Stromal cell of bone marrow (primary cell): ENCODE results near the gene REPS2.
"Not testable (repeated sequence)": the region's sequence is repeated elsewhere in the genome, so short reads cannot be mapped to it uniquely, and the experiment has no call there.

ENCODE experiments used
- DNase-seq: peaks from one replicate; pipeline ENCODE4 v3.0.0-alpha.2; 2012; ENCODE audit warnings: low read depth

Gene REPS2

DNA sequence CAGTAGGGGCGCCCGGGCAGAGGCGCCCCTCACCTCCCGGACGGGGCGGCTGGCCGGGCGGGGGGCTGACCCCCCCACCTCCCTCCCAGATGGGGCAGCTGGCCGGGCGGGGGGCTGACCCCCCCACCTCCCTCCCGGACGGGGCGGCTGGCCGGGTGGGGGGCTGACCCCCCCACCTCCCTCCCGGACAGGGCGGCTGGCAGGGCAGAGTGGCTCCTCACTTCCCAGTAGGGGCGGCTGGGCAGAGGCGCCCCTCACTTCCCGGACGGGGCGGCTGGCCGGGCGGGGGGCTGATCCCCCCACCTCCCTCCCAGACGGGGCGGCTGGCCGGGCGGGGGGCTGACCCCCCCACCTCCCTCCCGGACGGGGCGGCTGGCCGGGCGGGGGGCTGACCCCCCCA lies 18.5 kb downstream of the REPS2 start:
- not testable (repeated sequence) for DNase-seq

DNA sequence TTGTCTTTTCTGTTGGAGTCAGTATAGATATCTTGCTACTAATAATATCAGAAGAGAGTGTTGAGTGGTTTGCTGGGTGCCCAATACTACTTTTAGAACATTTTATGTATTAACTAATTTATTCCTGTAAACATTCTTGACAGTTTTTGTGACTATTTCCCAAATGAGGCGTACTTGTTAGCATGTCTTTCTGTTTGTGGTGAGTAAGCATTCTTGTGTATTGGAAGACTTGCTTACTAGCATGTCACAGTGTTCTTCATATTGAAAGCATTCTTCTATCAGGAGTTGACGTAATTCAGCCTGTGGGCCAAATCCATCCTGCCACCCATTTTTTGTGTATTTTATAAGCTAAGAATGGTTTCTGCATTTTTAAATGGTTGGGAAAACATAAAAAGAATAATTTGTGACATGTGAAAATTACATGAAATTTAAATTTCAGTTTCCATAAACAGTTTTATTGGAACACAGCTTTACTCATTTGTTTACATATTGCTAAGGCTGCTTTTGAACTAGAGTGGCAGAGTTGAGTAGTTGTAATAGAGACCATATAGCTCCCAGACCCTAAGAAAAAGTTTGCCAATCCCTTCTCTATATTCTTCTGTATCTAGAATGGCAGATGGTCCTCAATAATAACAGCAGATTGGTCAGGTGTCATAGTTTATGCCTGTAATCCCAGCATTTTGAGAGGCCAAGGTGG lies 20.4 kb downstream of the REPS2 start:
- DNase-seq: no peak

DNA sequence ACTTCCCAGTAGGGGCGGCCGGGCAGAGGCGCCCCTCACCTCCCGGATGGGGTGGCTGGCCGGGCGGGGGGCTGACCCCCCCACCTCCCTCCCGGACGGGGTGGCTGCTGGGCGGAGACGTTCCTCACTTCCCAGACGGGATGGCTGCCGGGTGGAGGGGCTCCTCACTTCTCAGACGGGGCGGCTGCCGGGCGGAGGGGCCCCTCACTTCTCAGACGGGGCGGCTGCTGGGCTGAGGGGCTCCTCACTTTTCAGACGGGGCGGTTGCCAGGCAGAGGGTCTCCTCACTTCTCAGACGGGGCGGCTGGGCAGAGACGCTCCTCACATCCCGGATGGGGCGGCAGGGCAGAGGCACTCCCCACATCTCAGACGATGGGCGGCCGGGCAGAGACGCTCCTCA lies 22.3 kb downstream of the REPS2 start:
- DNase-seq: not testable (repeated sequence)

DNA sequence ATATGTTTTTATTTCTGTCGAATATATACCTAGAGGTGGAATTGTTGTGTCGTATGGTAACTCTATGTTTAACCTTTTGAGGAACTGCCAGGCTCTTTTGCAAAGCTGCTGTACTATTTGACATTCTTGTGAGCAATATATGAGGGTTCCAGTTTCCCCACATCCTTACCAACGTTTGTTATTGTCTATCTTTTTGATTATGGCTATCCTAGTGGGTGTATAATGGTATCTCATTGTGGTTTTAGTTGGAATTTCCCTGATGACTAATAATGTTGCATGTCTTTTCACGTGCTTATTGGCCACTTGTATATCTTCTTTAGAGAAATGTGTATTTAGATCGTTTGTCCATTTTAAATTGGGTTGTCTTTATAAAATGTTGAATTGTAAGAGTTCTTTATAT lies 24.5 kb downstream of the REPS2 start:
- no peak for DNase-seq

DNA sequence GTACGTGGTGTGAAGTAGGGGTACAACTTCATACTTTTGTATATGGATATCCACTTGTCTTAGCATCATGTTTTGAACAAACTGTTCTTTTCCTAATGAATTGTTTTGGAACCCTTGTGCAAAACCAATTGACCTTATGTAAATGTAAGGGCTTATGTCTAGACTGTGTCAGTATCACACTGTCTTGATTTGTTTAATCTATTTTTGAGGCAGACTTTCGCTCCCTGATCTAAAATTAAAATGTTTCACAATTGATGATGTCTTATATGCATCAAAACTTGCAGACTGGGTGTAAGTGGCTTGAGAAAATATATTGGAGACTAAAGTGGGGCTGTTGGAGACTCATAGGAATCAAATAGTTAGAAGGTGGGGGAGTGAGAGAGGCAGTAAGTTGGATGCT lies 25.2 kb downstream of the REPS2 start:
- no peak for DNase-seq

DNA sequence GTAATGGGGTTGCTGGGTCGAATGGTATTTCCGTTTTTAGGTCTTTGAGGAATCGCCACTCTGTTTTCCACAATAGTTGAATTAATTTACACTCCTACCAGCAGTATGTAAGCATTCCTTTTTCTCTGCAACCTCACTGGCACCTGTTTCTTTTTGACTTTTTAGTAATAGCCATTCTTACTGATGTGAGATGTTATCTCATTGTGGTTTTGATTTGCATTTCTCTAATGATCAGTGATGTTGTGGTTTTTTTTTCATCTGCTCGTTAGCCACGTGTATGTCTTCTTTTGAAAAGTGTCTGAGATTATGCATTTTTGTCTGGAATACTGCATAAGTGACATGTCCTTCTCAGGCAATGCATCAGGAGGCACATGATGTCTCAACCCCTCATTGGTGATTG lies 28.8 kb downstream of the REPS2 start:
- DNase-seq: no peak

DNA sequence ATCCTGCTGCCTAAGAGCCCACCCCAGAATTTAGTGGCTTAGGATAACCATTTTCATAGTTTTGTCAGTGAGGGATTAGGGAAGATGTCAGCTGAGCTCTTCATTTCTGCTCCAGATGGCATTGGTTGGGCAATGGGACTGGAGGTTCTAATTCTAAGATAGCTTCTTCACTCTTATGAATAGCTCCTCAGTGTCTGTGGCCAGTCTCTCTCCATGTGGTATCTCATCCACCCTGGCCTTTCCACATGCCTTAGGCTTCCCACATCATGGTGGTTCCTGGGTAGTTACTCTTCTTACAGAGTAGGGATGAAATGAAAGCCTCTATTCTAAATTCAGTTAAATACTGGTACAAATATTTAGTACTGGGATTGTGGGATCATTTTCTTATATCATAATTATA lies 31.3 kb downstream of the REPS2 start:
- DNase-seq: no peak

DNA sequence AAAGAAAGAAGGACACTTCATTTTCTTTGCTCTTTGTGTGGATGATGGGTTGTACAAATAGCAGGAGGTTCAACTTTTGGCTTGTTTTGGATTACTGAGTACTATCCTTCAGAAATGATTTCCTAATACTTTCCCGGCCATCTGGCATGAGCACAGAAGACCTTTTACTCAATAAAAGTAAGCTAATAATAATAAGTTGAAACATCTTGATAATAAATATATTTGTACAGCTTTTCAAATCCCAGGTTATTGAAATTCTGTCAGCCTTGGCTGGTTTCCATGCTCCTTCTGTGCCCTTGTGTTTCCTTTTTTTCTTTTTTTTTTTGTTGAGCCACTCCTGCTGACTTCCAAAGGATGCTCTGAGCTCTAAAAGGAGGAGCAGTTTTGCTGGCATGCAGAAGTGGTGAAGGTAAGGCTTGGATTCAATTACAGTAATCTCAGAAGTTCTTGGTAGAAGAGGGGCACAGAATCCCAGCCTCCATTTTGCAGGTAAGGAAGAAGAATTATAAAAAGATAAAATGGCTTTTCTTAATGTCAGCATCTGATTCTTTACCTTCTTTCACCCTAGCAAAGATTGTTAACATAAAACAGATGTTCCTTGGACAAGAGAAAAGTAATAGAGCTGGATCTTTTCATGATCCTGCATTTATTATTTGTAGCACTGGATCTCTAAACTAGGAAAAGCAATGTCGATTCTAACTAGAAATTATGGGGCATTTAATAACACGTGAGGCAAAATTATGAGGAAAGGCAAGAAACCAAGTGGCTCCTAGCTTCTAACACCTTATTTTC lies 31.9 kb downstream of the REPS2 start:
- no peak for DNase-seq

DNA sequence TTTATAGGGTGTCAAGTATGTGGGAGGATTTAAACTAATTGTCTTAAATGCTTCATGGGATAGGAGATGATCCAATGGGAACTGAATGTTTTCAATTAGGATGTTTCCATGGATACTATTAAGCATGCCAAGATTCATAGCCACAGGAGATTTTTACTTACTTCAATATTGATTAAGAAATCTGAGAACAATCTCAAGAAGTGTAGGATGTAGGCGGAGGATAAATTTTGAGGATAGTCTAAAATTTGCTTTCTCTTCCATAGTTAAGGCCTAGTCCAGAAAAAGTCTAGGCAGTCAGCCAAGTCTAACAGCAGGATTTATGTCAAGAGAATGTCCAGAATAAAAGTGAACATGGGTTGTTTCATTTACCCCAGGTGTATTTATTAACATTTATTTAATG lies 32.8 kb downstream of the REPS2 start:
- DNase-seq: no peak

DNA sequence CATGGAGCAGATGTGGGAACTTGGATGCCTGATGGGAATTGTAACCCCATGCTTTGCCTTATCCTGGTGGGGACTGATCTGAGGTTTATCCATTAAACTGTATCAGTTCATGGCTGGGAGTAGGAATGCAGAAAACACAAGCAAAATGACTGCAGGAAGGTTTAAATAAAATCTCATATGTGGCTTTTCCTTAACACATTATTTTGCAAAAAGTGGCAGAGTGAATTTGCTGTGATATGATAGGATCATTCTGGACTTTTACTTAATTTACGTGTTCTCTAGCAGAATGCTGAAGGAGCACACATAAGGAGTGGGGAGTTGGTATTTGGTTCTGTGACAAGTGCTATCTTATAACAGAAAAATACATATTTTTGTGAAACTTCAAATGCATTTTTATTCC lies 34.8 kb downstream of the REPS2 start:
- no peak for DNase-seq

DNA sequence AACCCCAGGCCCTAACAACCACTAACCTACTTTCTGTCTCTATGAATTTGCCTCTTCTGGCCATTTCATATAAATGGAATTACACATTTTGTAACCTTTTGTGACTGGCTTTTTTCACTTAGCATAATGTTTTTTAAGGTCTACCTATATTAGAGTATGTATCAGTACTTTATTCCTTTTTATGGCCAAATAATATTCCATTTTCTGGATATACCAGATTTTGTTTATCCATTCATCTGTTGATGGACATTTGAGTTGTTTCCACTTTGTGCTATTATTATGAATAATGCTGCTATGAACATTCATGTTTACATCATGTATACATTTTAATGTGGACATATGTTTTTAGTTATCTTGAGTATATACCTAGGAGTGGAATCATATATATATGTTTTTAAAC lies 35.5 kb downstream of the REPS2 start:
- no peak for DNase-seq

DNA sequence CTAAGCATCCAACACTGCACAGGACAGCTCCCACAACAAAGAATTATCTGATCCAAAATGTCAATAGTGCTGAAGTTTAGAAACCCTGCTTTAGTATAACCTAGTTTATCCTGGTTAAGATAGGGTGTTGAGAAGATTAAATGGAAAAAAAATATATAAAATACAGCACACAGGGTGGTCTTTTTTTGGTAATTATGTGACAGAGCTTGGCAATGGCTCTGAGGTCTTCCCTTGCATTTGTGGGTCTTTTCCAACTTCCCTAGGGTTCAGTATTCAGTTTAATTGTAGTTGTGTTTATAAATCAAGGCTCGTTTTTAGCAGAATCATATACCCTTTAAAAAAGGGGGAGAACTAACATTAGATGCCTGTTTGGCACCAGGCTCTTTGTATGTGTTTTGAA lies 36.6 kb downstream of the REPS2 start:
- DNase-seq: no peak

DNA sequence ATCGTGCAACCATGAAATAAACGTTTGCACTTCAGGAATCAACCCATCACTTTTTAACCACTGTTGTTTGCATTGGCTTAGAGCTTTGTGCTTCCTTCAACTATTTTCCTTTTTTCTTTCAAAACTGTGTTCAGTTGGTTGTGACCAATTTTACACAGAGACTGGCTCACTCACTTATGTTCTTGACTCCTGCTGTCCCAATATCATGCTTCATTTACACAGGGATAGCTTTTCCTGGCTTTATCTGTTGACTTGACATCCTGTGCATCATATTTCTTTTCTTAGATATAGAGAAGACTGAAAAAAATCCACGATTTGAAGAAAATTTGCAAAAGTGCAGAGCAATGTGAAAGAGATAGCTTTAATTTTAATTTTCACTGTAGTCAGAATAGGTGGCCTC lies 38.8 kb downstream of the REPS2 start:
- no peak for DNase-seq

DNA sequence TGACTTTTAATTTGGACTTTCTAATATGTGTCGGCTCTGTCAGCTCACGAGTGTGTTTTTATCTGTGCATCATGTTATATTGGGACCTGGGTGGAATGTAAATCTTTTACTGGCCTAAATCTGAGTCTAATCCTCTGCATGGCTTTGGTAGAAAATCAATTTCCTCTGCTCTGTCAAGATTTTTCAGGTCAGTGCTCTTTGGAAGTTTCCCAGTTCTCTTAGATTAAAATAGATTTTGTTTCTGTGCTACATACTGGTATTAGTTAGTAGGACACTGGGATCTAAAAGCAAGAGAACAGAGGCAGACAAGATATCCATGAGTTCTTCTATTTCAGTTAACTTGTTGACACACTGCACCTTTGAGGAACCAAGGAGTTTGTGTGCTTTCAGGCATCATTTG lies 39.7 kb downstream of the REPS2 start:
- no peak for DNase-seq

DNA sequence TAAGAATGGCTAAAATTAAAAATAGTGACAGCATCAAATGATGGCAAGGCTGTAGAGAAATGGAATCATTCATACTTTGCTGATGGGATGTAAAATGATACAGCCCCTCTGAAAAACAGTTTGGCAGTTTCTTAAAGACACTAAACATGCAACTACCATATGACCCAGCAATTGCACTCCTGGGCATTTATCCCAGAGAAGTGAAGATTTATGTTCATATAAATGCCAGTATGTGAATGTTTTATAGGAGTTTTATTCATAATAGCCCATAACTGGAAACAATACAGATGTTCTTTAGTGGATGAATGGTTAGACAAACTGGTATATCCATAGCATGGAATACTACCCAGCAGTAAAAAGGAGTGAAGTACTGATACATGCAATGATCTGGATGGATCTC lies 43.3 kb downstream of the REPS2 start:
- no peak for DNase-seq

DNA sequence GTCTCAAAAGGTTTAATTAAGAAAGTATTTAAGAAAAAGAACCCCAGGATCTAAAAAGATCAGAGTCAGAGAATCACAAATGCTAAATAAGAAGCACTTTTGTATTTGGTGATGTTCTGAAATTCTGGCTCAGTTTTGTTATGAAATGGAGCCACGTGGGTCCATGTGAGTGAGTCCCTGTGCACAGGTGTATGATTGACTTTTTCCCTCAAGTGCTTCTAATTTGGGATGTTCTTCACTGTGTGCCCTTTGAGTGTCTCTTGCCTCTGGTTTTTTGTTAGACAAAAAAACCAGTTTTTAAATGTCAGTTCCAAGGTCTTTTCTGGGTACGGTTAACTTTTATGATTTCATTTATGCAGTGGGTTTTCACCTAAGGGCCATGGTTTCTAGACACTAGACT lies 44.4 kb downstream of the REPS2 start:
- DNase-seq: no peak

DNA sequence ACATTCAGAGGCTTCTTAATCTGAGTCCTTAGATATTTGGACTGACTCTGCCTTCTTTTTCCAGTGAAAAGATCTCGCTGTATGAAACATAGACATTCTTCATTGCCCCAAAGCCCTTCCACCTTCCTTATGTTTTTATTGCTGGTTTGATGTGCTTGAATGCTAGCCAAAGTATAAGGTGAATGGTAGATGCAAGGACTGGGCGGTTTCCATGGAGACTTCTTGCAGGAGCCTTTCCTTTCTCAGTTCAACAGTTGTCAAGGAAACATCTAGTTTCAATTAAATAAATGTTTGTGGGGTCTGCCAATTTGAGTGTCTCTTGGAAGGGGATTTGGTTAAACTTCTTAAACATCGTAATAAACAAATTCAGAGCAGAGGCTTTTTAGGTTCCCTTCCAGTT lies 46.0 kb downstream of the REPS2 start:
- DNase-seq: no peak

DNA sequence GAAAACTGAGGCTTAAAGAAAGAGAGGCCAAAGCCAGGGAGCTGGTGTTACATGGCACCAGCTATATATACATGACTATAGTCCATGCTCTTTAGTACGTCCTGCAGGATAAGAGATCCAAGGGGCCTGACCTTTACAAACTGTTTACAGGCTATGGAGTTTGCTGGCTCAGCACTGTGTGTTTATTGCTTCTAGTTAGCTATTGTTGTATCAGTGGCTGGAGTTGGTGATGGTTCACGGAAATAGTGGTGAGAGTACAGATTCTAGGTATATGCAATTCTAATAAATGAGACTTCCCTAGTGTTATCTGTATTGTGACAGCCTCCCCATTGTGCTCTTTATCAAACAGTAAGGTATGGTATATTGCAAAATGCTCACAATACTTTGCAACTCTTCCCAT lies 46.5 kb downstream of the REPS2 start:
- DNase-seq: no peak

DNA sequence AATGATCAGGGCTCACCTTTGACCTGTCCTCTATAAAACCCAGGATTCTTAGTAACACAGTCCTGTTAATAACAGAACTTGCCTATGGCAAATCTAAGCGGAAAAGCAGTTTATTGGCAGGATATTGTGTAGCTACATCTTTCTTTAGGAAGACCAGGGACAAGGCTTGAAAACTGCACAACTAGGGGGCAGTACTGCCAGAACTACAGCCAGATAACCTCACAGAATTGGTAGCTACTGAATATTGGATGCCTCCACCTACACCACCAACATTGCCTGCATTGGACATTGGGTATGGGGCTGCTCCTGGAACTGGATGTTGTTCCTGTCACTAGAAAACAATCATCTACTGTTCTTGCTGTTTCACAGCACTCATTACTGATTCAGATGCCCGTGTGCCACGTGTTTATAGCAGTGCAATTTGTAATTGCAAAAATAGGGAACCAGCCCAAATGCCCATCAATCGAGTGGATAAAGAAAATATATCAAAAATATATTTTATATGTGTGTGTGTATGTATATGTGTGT lies 47.4 kb downstream of the REPS2 start:
- no peak for DNase-seq

DNA sequence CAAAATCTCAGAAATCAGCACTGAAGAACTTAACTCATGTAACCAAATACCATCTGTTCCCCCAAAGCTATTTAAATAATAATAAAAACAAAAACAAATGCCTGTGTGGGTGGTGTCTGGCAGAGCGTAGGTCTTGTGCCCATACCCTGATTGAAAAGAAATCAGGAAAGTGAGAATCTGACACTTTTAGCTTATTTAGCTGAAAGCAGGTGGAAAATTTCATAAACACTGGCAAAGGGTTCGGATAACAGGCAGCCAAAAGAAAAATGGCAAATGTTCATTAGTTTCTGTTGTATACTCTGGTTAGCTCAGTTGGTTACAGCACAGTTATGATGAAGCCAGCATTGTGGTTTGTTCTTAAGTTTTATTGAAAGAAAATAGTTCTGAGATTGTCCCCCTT lies 48.3 kb downstream of the REPS2 start:
- DNase-seq: no peak

DNA sequence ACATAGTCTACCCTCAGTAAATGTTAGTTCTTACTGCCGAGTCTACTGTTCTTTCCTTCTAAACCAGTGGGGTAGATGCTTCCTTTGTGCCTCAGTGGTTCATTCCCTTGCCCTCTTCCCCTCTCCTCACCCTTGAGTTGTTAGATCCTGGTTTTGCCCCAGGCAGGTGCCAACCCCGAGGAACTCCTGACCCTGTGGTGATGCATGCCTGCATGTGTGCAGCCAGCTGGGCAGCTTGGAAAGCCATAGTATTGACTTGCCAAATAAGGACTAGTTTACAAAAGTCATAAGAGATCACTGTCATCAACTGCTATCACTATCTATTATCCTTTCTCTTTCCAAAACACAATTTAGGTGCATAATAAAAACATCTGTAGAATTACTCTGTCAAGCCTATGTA lies 50.9 kb downstream of the REPS2 start:
- DNase-seq: no peak

DNA sequence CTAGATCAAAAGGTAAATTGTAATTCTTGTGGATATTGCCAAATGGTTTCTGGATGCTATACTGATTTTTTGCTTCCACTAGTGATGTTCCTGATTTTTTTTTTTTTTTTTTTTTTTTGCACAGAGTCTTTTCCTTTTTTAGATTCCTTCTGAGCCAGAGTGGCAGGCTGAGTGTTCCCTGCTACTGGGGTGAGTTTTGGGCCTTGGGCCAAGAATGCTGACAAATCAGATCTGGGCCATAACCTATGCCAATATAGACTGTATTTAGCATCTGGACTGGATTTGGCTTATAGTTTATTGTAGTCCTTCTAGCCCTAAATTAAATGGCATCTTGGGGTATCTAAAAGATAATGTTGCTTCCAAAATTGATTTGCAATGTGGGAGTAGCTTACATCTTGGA lies 52.8 kb downstream of the REPS2 start:
- DNase-seq: no peak

DNA sequence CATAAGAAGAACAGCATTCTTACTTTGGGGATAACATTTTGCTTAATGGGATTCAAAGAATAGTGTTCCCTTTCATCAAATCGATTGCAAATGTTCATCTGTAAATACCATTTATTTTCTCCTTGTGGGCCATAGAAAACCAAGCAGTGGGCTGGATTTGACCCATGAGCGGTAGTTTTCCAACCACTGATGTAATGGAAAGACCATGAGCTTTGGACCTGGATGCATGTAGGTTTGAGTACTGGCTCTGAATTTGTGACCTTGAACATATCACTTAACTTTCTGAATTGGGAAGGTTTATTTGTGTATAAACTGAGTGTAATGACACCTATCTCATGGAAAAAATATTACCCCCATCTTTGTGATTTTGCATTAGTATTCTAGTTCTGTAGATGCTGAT lies 54.3 kb downstream of the REPS2 start:
- DNase-seq: no peak
